ENCODE measurements around the gene AKT1S1.

DNA sequence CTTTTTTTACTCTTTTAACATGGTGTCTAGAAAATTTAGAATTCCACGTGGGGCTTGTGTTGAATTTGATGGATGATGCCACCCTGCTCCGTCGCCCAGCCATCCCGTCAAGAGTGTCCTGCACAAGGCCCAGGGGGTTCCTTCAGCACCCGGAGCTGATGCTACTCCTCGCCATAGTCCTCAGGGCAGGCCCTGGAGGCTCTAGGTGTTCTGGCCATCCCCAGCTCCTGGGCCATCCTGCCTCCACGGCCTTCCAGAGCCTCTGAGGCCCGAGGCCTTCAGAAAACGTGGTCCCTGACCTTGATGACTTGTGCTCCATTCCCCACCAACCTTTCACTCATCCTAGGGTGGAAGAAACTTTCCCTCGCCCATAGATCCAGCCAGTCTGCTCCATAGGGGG, 3.3 kb downstream of the AKT1S1 start:
- TF ChIP-seq, protein P1, sequence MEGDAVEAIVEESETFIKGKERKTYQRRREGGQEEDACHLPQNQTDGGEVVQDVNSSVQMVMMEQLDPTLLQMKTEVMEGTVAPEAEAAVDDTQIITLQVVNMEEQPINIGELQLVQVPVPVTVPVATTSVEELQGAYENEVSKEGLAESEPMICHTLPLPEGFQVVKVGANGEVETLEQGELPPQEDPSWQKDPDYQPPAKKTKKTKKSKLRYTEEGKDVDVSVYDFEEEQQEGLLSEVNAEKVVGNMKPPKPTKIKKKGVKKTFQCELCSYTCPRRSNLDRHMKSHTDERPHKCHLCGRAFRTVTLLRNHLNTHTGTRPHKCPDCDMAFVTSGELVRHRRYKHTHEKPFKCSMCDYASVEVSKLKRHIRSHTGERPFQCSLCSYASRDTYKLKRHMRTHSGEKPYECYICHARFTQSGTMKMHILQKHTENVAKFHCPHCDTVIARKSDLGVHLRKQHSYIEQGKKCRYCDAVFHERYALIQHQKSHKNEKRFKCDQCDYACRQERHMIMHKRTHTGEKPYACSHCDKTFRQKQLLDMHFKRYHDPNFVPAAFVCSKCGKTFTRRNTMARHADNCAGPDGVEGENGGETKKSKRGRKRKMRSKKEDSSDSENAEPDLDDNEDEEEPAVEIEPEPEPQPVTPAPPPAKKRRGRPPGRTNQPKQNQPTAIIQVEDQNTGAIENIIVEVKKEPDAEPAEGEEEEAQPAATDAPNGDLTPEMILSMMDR (IDR thresholded peaks at IDR 0.05) = no peak
- TF ChIP-seq EZH2 (IDR thresholded peaks at IDR 0.05) = no peak

Data from neural progenitor cell (in vitro differentiated cells).